ENCODE measurements around the gene CTCFL. TPM values are rescaled to one million over a fixed set of nuclear protein-coding genes. Genes with fewer than 3 reads are reported as not detected.

CTCFL gene
- total RNA-seq, 1 experiment from 2014 or later = not detected

DNA sequence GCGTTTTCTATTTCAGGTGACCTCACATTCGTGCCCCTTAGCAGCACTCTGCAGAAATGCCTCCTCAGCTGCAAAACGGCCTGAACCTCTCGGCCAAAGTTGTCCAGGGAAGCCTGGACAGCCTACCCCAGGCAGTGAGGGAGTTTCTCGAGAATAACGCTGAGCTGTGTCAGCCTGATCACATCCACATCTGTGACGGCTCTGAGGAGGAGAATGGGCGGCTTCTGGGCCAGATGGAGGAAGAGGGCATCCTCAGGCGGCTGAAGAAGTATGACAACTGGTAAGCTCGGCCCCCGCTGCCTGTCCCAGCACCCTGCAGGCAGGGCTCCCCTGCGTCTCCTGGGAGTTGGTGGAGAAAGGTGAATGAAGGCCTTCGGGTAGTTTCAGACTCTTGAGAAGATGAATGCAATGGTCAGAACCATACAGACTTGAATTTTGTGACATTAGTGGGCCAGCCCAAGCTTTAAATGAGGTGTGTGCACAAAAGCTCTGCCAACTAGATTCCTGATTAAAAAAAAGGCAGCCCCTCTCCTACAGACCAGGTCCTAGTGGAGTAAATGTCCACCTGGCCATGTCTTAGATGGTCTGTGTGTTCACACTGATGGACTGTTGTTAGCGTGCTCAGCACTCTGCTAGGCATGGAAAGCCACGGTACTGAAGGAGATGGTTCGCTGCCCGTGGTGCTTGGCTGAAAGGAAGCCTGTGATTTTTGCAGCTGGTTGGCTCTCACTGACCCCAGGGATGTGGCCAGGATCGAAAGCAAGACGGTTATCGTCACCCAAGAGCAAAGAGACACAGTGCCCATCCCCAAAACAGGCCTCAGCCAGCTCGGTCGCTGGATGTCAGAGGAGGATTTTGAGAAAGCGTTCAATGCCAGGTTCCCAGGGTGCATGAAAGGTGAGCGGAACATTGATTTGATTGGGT, 36.7 kb upstream of the CTCFL start:
- no peak for DNase-seq
- TF ChIP-seq CTCF (conservative IDR thresholded peaks at IDR 0.05) (no peak), EZH2 (IDR thresholded peaks at IDR 0.05; ENCODE audit: low read depth) (no peak)
- no peak overlapping the region for H3K27ac ChIP-seq
- H3K4me1 ChIP-seq (replicated peaks; ENCODE audit: insufficient read depth) = no peaks in the 10 kb centered on the region
- peaks cover 100% of the 10 kb centered on the region for H3K27me3 ChIP-seq (ENCODE audit: insufficient read depth, low read depth)
- H3K9me2 ChIP-seq (ENCODE audit: insufficient read depth) = no peaks in the 10 kb centered on the region
- H3K4me3 ChIP-seq = no peak overlapping the region
- no peaks in the 10 kb centered on the region for H3K9me3 ChIP-seq (ENCODE audit: insufficient read depth, low read depth)
- no TSS peak for BruUV-seq (replicated peaks)
- ChIA-PET POLR2A (ENCODE audit: unreplicated experiment) (no interaction called here), CTCF (interaction anchor here (0.6 kb wide), 1 partner anchor 650 kb away, joined by 4 read pairs; no protein-coding TSS in a partner anchor)
- intact Hi-C loops (cut with micrococcal nuclease; ENCODE audit: unreplicated experiment) = no loop called here
- H3K4me2 ChIP-seq = no peak overlapping the region
- no peak overlapping the region for H2AFZ ChIP-seq
- no peaks in the 10 kb centered on the region for H3K36me3 ChIP-seq (ENCODE audit: low read depth)
- no peaks in the 10 kb centered on the region for H3K79me2 ChIP-seq (ENCODE audit: low read depth)
- H4K20me1 ChIP-seq (ENCODE audit: insufficient read depth) = no peaks in the 10 kb centered on the region
- H3F3A ChIP-seq (ENCODE audit: insufficient read depth, low read depth) = no peaks in the 10 kb centered on the region

DNA sequence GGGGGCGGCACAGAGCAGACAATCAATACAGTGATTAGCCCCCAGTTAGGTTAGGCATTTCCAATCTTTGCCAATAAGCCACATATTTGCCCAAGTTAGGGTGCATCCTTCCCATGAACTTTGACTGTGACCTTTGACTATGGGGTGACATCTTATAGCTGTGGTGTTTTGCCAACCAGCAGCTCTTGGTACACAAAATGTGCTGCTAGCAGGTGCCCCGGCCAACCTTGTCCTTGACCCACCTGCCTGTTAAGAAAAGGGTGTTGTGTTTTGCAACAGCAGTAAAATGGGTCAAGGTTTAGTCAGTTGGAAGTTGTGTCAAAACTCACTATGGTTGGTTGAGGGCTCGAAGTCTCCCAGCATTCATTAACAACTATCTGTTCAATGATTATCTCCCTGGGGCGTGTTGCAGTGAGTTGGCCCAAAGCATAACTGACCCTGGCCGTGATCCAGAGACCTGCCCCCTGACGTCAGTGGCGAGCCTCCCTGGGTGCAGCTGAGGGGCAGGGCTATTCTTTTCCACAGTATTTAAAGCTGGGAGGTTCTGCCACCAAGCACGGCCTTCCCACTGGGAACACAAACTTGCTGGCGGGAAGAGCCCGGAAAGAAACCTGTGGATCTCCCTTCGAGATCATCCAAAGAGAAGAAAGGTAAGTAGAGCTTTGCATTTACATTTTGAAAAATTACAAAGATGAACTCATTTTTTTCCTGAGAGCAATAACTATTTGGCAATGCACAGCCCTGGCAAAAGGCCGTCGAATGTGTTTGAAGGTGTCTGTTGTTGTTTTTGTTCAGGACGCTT, 35.8 kb upstream of the CTCFL start, which contains the start of gene PCK1:
TSS of gene PCK1 (plus strand) at position 557 of the 802 bp plus-strand sequence. CDS start 302 bp downstream, outside the sequence.
- no peak within 1 kb of the TSS for H3K4me3 ChIP-seq
- no peak within 1 kb of the TSS for H2AFZ ChIP-seq
- ChIA-PET POLR2A (ENCODE audit: unreplicated experiment) (no interaction called here), CTCF (interaction anchor here (0.6 kb wide), 1 partner anchor 651 kb away, joined by 4 read pairs; no protein-coding TSS in a partner anchor)
- no peaks in the 10 kb centered on the region for H4K20me1 ChIP-seq (ENCODE audit: insufficient read depth)
- DNase-seq = no peak
- H3K9me3 ChIP-seq (ENCODE audit: insufficient read depth, low read depth) = no peaks in the 10 kb centered on the region
- no peak within 1 kb of the TSS for H3K4me2 ChIP-seq
- TF ChIP-seq CTCF (conservative IDR thresholded peaks at IDR 0.05) = no peak
- TF ChIP-seq EZH2 (IDR thresholded peaks at IDR 0.05; ENCODE audit: low read depth) = no peak
- H3K27me3 ChIP-seq (ENCODE audit: insufficient read depth, low read depth) = peaks cover 100% of the 10 kb centered on the region
- no peaks in the 10 kb centered on the region for H3K9me2 ChIP-seq (ENCODE audit: insufficient read depth)
- no peak within 1 kb of the TSS for H3K27ac ChIP-seq
- H3K4me1 ChIP-seq (replicated peaks; ENCODE audit: insufficient read depth) = no peaks in the 10 kb centered on the region
- H3K36me3 ChIP-seq (ENCODE audit: low read depth) = no peaks in the 10 kb centered on the region
- H3K79me2 ChIP-seq (ENCODE audit: low read depth) = no peaks in the 10 kb centered on the region
- BruUV-seq (replicated peaks) = no TSS peak
- intact Hi-C loops (cut with micrococcal nuclease; ENCODE audit: unreplicated experiment) = no loop called here
- no peaks in the 10 kb centered on the region for H3F3A ChIP-seq (ENCODE audit: insufficient read depth, low read depth)

GRCh38 chr20:57559658-57560553, 35.0 kb upstream of the CTCFL start:
- no TSS peak for BruUV-seq (replicated peaks)
- POLR2A ChIA-PET (ENCODE audit: unreplicated experiment) = no interaction called here
- Histone ChIP-seq H3K27me3 (ENCODE audit: insufficient read depth, low read depth) (peaks cover 100% of the 10 kb centered on the region), H3K4me1 (replicated peaks; ENCODE audit: insufficient read depth) (no peaks in the 10 kb centered on the region), H3K9me3 (ENCODE audit: insufficient read depth, low read depth) (no peaks in the 10 kb centered on the region), H3K4me3 (no peak overlapping the region), H3K79me2 (ENCODE audit: low read depth) (no peaks in the 10 kb centered on the region), H3K4me2 (no peak overlapping the region), H3F3A (ENCODE audit: insufficient read depth, low read depth) (no peaks in the 10 kb centered on the region), H2AFZ (no peak overlapping the region), H3K36me3 (ENCODE audit: low read depth) (no peaks in the 10 kb centered on the region), H4K20me1 (ENCODE audit: insufficient read depth) (no peaks in the 10 kb centered on the region), H3K27ac (no peak overlapping the region), H3K9me2 (ENCODE audit: insufficient read depth) (no peaks in the 10 kb centered on the region)
- CTCF ChIA-PET = no interaction called here
- DNase-seq = no peak
- intact Hi-C loops (cut with micrococcal nuclease; ENCODE audit: unreplicated experiment) = no loop called here
- TF ChIP-seq EZH2 (IDR thresholded peaks at IDR 0.05; ENCODE audit: low read depth) (no peak), CTCF (conservative IDR thresholded peaks at IDR 0.05) (no peak)
